Measurements from ENCODE around the gene RPS21.
"Not testable (repeated sequence)": the region's sequence is repeated elsewhere in the genome, so short reads cannot be mapped to it uniquely, and the experiment has no call there.

The RPS21 gene

GRCh38 chr20:62366370-62367135, 20.4 kb upstream of the RPS21 start:
- DNase-seq: no peak

- DNase-seq: no peak
Observed at GRCh38 chr20:62367136-62367632, 19.7 kb upstream of the RPS21 start, which contains the start of gene LAMA5. TSS of gene LAMA5 (minus strand) at chr20:62367312. CDS start at chr20:62367245, 67 bp downstream.

- no peak for DNase-seq
Observed at GRCh38 chr20:62367633-62368391, 19.1 kb upstream of the RPS21 start.

GRCh38 chr20:62368392-62368975, 18.4 kb upstream of the RPS21 start:
- no peak for DNase-seq

- no peak for DNase-seq
Observed at GRCh38 chr20:62368976-62369814, 17.7 kb upstream of the RPS21 start.

- DNase-seq: no peak
Observed at GRCh38 chr20:62369815-62370114, 17.1 kb upstream of the RPS21 start.

- no peak for DNase-seq
Observed at GRCh38 chr20:62370115-62370806, 16.6 kb upstream of the RPS21 start.

- no peak for DNase-seq
Observed at GRCh38 chr20:62370807-62371587, 15.9 kb upstream of the RPS21 start.

GRCh38 chr20:62371588-62372041, 15.3 kb upstream of the RPS21 start:
- DNase-seq: no peak

GRCh38 chr20:62372042-62372993, 14.6 kb upstream of the RPS21 start:
- DNase-seq: no peak

GRCh38 chr20:62373631-62374179, 13.2 kb upstream of the RPS21 start:
- DNase-seq: not testable (repeated sequence)

- DNase-seq: no peak
Observed at GRCh38 chr20:62374331-62375152, 12.4 kb upstream of the RPS21 start.

GRCh38 chr20:62376112-62377063, 10.5 kb upstream of the RPS21 start:
- no peak for DNase-seq

- no peak for DNase-seq
Observed at GRCh38 chr20:62377064-62377461, 9.8 kb upstream of the RPS21 start.

- DNase-seq: no peak
Observed at GRCh38 chr20:62377615-62378178, 9.2 kb upstream of the RPS21 start.

GRCh38 chr20:62378215-62378614, 8.7 kb upstream of the RPS21 start:
- no peak for DNase-seq

- DNase-seq: no peak
Observed at GRCh38 chr20:62381202-62381797, 5.6 kb upstream of the RPS21 start.
